Measurements from ENCODE around the gene RAB5B.

The RAB5B gene

GRCh38 chr12:55931317-55931779, 42.5 kb upstream of the RAB5B start:
- peak overlapping the region; percentile 86 for H3K27ac ChIP-seq
- H3K27me3 ChIP-seq, result no peaks in the 10 kb centered on the region
- H3K9me3 ChIP-seq, result no peaks in the 10 kb centered on the region
- H3K4me2 ChIP-seq, result peak overlapping the region; percentile 95
- peak overlapping the region; percentile 81 for H3K4me3 ChIP-seq
- TF ChIP-seq Cebpa-rat (IDR thresholded peaks at IDR 0.05), result no peak
- peaks cover 5% of the 10 kb centered on the region; the same call in 1 of the 2 replicates for H4K20me1 ChIP-seq
- peak overlapping the region; percentile 85 for H3K9ac ChIP-seq
- H3K4me1 ChIP-seq, result peaks cover 63% of the 10 kb centered on the region
- H3K36me3 ChIP-seq, result peaks cover 10% of the 10 kb centered on the region

- no peaks in the 10 kb centered on the region for H3K27me3 ChIP-seq
- H3K9ac ChIP-seq, result peak overlapping the region; percentile 85
- no peaks in the 10 kb centered on the region for H3K9me3 ChIP-seq
- peak overlapping the region; percentile 81 for H3K4me3 ChIP-seq
- H3K27ac ChIP-seq, result peak overlapping the region; percentile 86
- peak overlapping the region; percentile 95 for H3K4me2 ChIP-seq
- peaks cover 17% of the 10 kb centered on the region for H3K36me3 ChIP-seq
- H3K4me1 ChIP-seq, result peaks cover 61% of the 10 kb centered on the region
- TF ChIP-seq Cebpa-rat (IDR thresholded peaks at IDR 0.05), result no peak
- H4K20me1 ChIP-seq, result peaks cover 5% of the 10 kb centered on the region; the same call in 1 of the 2 replicates
Observed at GRCh38 chr12:55931780-55932550, 41.9 kb upstream of the RAB5B start.

GRCh38 chr12:55932551-55932910, 41.3 kb upstream of the RAB5B start:
- Histone ChIP-seq H3K4me2 (peak overlapping the region; percentile 95), H3K4me3 (peak overlapping the region; percentile 81), H3K4me1 (peaks cover 61% of the 10 kb centered on the region), H3K9ac (peak overlapping the region; percentile 85), H3K27ac (peak overlapping the region; percentile 86), H3K9me3 (no peaks in the 10 kb centered on the region), H4K20me1 (peaks cover 5% of the 10 kb centered on the region; the same call in 1 of the 2 replicates), H3K36me3 (peaks cover 22% of the 10 kb centered on the region), H3K27me3 (no peaks in the 10 kb centered on the region)
- TF ChIP-seq Cebpa-rat (IDR thresholded peaks at IDR 0.05), result no peak

GRCh38 chr12:55933169-55933798, 40.6 kb upstream of the RAB5B start:
- H3K27ac ChIP-seq, result no peak overlapping the region

GRCh38 chr12:55933799-55934742, 39.8 kb upstream of the RAB5B start:
- no peaks in the 10 kb centered on the region for H3K9me3 ChIP-seq
- peaks cover 5% of the 10 kb centered on the region; the same call in 1 of the 2 replicates for H4K20me1 ChIP-seq
- no peak overlapping the region for H3K27ac ChIP-seq
- peaks cover 38% of the 10 kb centered on the region for H3K36me3 ChIP-seq
- peak overlapping the region; percentile 95 for H3K4me2 ChIP-seq
- H3K4me1 ChIP-seq, result peaks cover 51% of the 10 kb centered on the region
- H3K27me3 ChIP-seq, result no peaks in the 10 kb centered on the region
- H3K4me3 ChIP-seq, result no peak overlapping the region
- no peak for TF ChIP-seq Cebpa-rat (IDR thresholded peaks at IDR 0.05)
- H3K9ac ChIP-seq, result no peak overlapping the region

More at GRCh38 chr12:55933169-55933798, 40.6 kb upstream of the RAB5B start:
- Histone ChIP-seq H3K9me3 (no peaks in the 10 kb centered on the region), H3K36me3 (peaks cover 30% of the 10 kb centered on the region), H3K9ac (no peak overlapping the region), H3K4me2 (peak overlapping the region; percentile 95), H3K4me1 (peaks cover 59% of the 10 kb centered on the region), H3K27me3 (no peaks in the 10 kb centered on the region), H4K20me1 (peaks cover 5% of the 10 kb centered on the region; the same call in 1 of the 2 replicates), H3K4me3 (no peak overlapping the region)
- TF ChIP-seq Cebpa-rat (IDR thresholded peaks at IDR 0.05), result no peak

GRCh38 chr12:55934773-55935172, 39.1 kb upstream of the RAB5B start:
- H3K9me3 ChIP-seq, result no peaks in the 10 kb centered on the region
- H3K9ac ChIP-seq, result no peak overlapping the region
- no peak for TF ChIP-seq Cebpa-rat (IDR thresholded peaks at IDR 0.05)
- 0 out of 2 replicates have a peak overlapping the region, but pooled peaks have one; percentile 95 for H3K4me2 ChIP-seq
- peaks cover 5% of the 10 kb centered on the region; the same call in 1 of the 2 replicates for H4K20me1 ChIP-seq
- peaks cover 45% of the 10 kb centered on the region for H3K36me3 ChIP-seq
- no peak overlapping the region for H3K27ac ChIP-seq
- no peak overlapping the region for H3K4me3 ChIP-seq
- H3K27me3 ChIP-seq, result no peaks in the 10 kb centered on the region
- peaks cover 45% of the 10 kb centered on the region for H3K4me1 ChIP-seq

GRCh38 chr12:55935738-55936151, 38.1 kb upstream of the RAB5B start:
- H3K9me3 ChIP-seq, result no peaks in the 10 kb centered on the region
- H3K4me3 ChIP-seq, result no peak overlapping the region
- H3K4me2 ChIP-seq, result no peak overlapping the region
- no peak overlapping the region for H3K9ac ChIP-seq
- TF ChIP-seq Cebpa-rat (IDR thresholded peaks at IDR 0.05), result no peak
- H3K27me3 ChIP-seq, result no peaks in the 10 kb centered on the region
- H3K36me3 ChIP-seq, result peaks cover 50% of the 10 kb centered on the region
- peaks cover 45% of the 10 kb centered on the region for H3K4me1 ChIP-seq
- no peak overlapping the region for H3K27ac ChIP-seq
- H4K20me1 ChIP-seq, result peaks cover 5% of the 10 kb centered on the region; the same call in 1 of the 2 replicates

GRCh38 chr12:55937981-55938380, 35.9 kb upstream of the RAB5B start:
- H3K9me3 ChIP-seq, result no peaks in the 10 kb centered on the region
- H4K20me1 ChIP-seq, result peaks cover 5% of the 10 kb centered on the region; the same call in 1 of the 2 replicates
- H3K9ac ChIP-seq, result no peak overlapping the region
- H3K4me3 ChIP-seq, result no peak overlapping the region
- no peak overlapping the region for H3K27ac ChIP-seq
- H3K4me1 ChIP-seq, result peaks cover 29% of the 10 kb centered on the region
- H3K4me2 ChIP-seq, result no peak overlapping the region
- H3K27me3 ChIP-seq, result no peaks in the 10 kb centered on the region
- no peak for TF ChIP-seq Cebpa-rat (IDR thresholded peaks at IDR 0.05)
- H3K36me3 ChIP-seq, result peaks cover 72% of the 10 kb centered on the region

- Histone ChIP-seq H3K4me2 (no peak overlapping the region), H3K9ac (no peak overlapping the region), H3K27ac (no peak overlapping the region), H3K36me3 (peaks cover 81% of the 10 kb centered on the region), H3K27me3 (no peaks in the 10 kb centered on the region), H3K9me3 (no peaks in the 10 kb centered on the region), H4K20me1 (peaks cover 5% of the 10 kb centered on the region; the same call in 1 of the 2 replicates), H3K4me1 (peaks cover 19% of the 10 kb centered on the region), H3K4me3 (no peak overlapping the region)
- no peak for TF ChIP-seq Cebpa-rat (IDR thresholded peaks at IDR 0.05)
Observed at GRCh38 chr12:55938826-55939501, 34.9 kb upstream of the RAB5B start.

All from BLaER1 (cell line).